Testis (tissue), 2 donors: ENCODE results near the gene SCAPER.

Experiments
- CTCF ChIP-seq, 3 experiments: fragments of 450-650 bp in 2 of 3; fragments of 200-600 bp in 1 of 3; sonication (generic) in 1 of 3; IDR thresholded peaks; one replicate each; pipeline ENCODE4 v1.5.1; 2016 to 2019; ENCODE audit warnings: antibody characterized with exemption in 3 of 3, mild to moderate bottlenecking in 2 of 3, moderate library complexity in 1 of 3
- POLR2A ChIP-seq: fragments of 450-650 bp; IDR thresholded peaks from one replicate; pipeline ENCODE4 v1.6.1; 2017; ENCODE audit warnings: antibody characterized with exemption, mild to moderate bottlenecking, moderate library complexity

DNA sequence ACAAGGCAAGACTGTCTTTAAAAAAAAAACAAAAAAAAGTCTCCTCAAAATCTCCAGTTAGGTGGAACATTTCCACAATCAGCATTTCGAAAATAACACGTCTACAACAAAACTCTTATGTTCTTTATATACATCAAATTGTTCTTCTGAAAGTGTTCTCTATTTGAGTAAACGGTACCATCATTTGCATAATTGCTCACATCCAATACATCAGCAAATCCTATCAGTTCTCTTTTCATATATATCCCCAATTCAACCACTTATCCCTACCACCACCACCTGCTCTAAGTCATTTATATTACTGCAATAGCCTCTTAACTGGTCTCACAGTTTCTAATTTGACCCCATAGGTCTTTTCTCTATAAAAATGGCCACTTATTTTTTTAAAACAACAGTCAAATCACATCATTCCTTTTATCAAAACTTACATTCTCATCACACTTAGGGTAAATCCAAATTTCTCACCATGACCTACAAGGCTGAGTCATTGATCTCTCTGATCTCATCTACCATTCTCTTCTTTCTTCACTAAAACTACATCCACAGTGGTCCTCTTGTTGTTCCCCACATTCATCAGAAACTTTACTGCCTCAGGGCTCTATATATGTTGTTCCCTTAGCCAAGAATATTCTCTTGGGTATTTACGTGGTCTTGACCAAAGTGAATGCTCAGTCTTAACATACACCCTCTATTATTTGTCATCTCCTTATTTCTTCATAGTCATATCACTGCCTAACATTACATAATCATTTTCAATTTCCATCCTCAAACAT is 237.0 kb downstream of the SCAPER start:
- no peak for TF ChIP-seq CTCF (IDR thresholded peaks at IDR 0.05)
- no peak for TF ChIP-seq POLR2A
